Measurements from ENCODE around the gene TPT1. TPM values are rescaled to one million over a fixed set of nuclear protein-coding genes. Genes with fewer than 3 reads are reported as not detected.

TPT1 gene
- total and polyA plus RNA-seq, 2 donors (not counting 1 experiment from before 2014, with no cell fraction given) = 2,507 to 4,871 TPM

DNA sequence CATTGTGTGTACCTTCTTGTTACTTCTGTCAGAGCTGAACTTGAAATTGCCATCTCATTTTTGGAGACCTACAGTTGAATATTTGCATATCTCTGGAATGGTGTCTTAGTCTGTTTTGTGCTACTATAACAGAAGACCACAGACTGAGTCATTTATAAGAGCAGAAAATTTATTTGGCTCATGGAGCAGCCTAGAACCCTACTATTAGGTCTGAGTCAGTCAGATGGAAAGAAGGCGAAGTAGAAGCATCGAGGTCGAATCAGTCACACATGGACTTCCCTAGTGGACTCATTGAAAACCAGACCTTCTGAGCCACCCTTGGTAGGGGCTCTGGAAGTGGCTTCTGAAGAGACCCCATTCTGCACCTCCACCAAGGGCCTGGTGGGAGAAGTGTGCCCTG, 33.9 kb upstream of the TPT1 start:
- H3K36me3 ChIP-seq (replicated peaks in 1 of 2; ENCODE audit: control extremely low read depth in 1 of 2, control insufficient read depth in 1 of 2, extremely low read depth in 1 of 2, insufficient read depth in 2 of 2, low read length in 1 of 2) = peaks cover 0 to 3% of the 10 kb centered on the region in 2 experiments
- DNase-seq (no peak), ATAC-seq (ENCODE audit: low read depth) (no peak)
- H3K9me3 Mint-ChIP-seq (ENCODE audit: insufficient read depth) = no peaks in the 10 kb centered on the region
- ChIA-PET POLR2A (no interaction called here), CTCF (no interaction called here)
- WGBS (ENCODE audit: insufficient coverage) = 100% methylated on average over 3 of the region's 3 CpGs
- no peak for TF ChIP-seq EZH2 (IDR thresholded peaks at IDR 0.05; ENCODE audit: borderline replicate concordance, insufficient read depth, low read depth, low read length, poor library complexity, severe bottlenecking)
- TF ChIP-seq, protein P1, sequence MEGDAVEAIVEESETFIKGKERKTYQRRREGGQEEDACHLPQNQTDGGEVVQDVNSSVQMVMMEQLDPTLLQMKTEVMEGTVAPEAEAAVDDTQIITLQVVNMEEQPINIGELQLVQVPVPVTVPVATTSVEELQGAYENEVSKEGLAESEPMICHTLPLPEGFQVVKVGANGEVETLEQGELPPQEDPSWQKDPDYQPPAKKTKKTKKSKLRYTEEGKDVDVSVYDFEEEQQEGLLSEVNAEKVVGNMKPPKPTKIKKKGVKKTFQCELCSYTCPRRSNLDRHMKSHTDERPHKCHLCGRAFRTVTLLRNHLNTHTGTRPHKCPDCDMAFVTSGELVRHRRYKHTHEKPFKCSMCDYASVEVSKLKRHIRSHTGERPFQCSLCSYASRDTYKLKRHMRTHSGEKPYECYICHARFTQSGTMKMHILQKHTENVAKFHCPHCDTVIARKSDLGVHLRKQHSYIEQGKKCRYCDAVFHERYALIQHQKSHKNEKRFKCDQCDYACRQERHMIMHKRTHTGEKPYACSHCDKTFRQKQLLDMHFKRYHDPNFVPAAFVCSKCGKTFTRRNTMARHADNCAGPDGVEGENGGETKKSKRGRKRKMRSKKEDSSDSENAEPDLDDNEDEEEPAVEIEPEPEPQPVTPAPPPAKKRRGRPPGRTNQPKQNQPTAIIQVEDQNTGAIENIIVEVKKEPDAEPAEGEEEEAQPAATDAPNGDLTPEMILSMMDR (IDR thresholded peaks at IDR 0.05) = no peak
- H3K9me3 ChIP-seq (ENCODE audit: control extremely low read depth in 1 of 3, control insufficient read depth in 2 of 3, insufficient read depth in 1 of 3, low read length in 2 of 3) = no peaks in the 10 kb centered on the region
- H3K27me3 ChIP-seq (replicated peaks in 1 of 4; ENCODE audit: control extremely low read depth in 1 of 4, control insufficient read depth in 3 of 4, insufficient read depth in 4 of 4, low read length in 3 of 4) = no peaks in the 10 kb centered on the region
- peaks cover 9% of the 10 kb centered on the region for H3K4me1 Mint-ChIP-seq
- H3K27me3 Mint-ChIP-seq = no peaks in the 10 kb centered on the region
- H3K9ac ChIP-seq (ENCODE audit: low read length) = no peak overlapping the region
- intact Hi-C loops (cut with micrococcal nuclease) = loop anchor here (5.0 kb wide), 1 partner anchor 117 kb away; no protein-coding TSS in a partner anchor
- H3K27ac ChIP-seq (ENCODE audit: low read length in 2 of 2) = no peak overlapping the region
- no peak overlapping the region for H3K4me3 Mint-ChIP-seq
- H2AFZ ChIP-seq (ENCODE audit: insufficient read depth, low read depth, low read length, poor library complexity, severe bottlenecking) = no peak overlapping the region
- H4K20me1 ChIP-seq (ENCODE audit: control insufficient read depth, insufficient read depth, low read length, poor library complexity, severe bottlenecking) = no peaks in the 10 kb centered on the region
- H3K4me3 ChIP-seq (ENCODE audit: control extremely low read depth in 1 of 5, extremely low read depth in 1 of 5, insufficient read depth in 1 of 5, low read depth in 2 of 5, low read length in 4 of 5) = no peak overlapping the region
- H3K27ac Mint-ChIP-seq = no peak overlapping the region
- H3K79me2 ChIP-seq (ENCODE audit: control insufficient read depth, insufficient read depth, low read length) = peaks cover 4% of the 10 kb centered on the region
- H3K4me1 ChIP-seq (ENCODE audit: control insufficient read depth in 2 of 2, insufficient read depth in 2 of 2, low read length in 2 of 2) = peaks cover 6 to 8% of the 10 kb centered on the region in 2 donors
- no peak overlapping the region for H3K4me2 ChIP-seq (replicated peaks; ENCODE audit: low read depth, low read length, poor library complexity, severe bottlenecking)

GRCh38 chr13:45373162-45373547, 32.2 kb upstream of the TPT1 start:
- POLR2A ChIA-PET = no interaction called here
- H3K27ac Mint-ChIP-seq = no peak overlapping the region

More at GRCh38 chr13:45373162-45373547, 32.2 kb upstream of the TPT1 start:
- Histone ChIP-seq H3K9me3 (ENCODE audit: control extremely low read depth in 1 of 3, control insufficient read depth in 2 of 3, insufficient read depth in 1 of 3, low read length in 2 of 3) (no peaks in the 10 kb centered on the region), H3K4me3 (ENCODE audit: control extremely low read depth in 1 of 5, extremely low read depth in 1 of 5, insufficient read depth in 1 of 5, low read depth in 2 of 5, low read length in 4 of 5) (no peak overlapping the region), H3K4me1 (ENCODE audit: control insufficient read depth in 2 of 2, insufficient read depth in 2 of 2, low read length in 2 of 2) (peaks cover 6 to 10% of the 10 kb centered on the region in 2 donors), H3K79me2 (ENCODE audit: control insufficient read depth, insufficient read depth, low read length) (peaks cover 4% of the 10 kb centered on the region), H3K4me2 (replicated peaks; ENCODE audit: low read depth, low read length, poor library complexity, severe bottlenecking) (no peak overlapping the region), H2AFZ (ENCODE audit: insufficient read depth, low read depth, low read length, poor library complexity, severe bottlenecking) (no peak overlapping the region), H4K20me1 (ENCODE audit: control insufficient read depth, insufficient read depth, low read length, poor library complexity, severe bottlenecking) (no peaks in the 10 kb centered on the region), H3K27me3 (replicated peaks in 1 of 4; ENCODE audit: control extremely low read depth in 1 of 4, control insufficient read depth in 3 of 4, insufficient read depth in 4 of 4, low read length in 3 of 4) (no peaks in the 10 kb centered on the region), H3K36me3 (replicated peaks in 1 of 2; ENCODE audit: control extremely low read depth in 1 of 2, control insufficient read depth in 1 of 2, extremely low read depth in 1 of 2, insufficient read depth in 2 of 2, low read length in 1 of 2) (peaks cover 0 to 3% of the 10 kb centered on the region in 2 experiments), H3K27ac (ENCODE audit: low read length in 2 of 2) (no peak overlapping the region), H3K9ac (ENCODE audit: low read length) (no peak overlapping the region)
- Mint-ChIP-seq H3K9me3 (ENCODE audit: insufficient read depth) (no peaks in the 10 kb centered on the region), H3K4me1 (peaks cover 19% of the 10 kb centered on the region), H3K27me3 (no peaks in the 10 kb centered on the region), H3K4me3 (no peak overlapping the region)
- intact Hi-C loops (cut with micrococcal nuclease) = loop anchor here (5.0 kb wide), 1 partner anchor 119 kb away; no protein-coding TSS in a partner anchor
- no peak for DNase-seq
- CTCF ChIA-PET = interaction anchor here (1.2 to 4.7 kb wide), 4 partner anchors 15 to 137 kb away, joined by 3 to 40 read pairs (median 4); partner anchors contain the start of gene TPT1
- 86% methylated on average over 4 of the region's 5 CpGs for WGBS (ENCODE audit: insufficient coverage)
- no peak for ATAC-seq (ENCODE audit: low read depth)
- no peak for TF ChIP-seq EZH2 (IDR thresholded peaks at IDR 0.05; ENCODE audit: borderline replicate concordance, insufficient read depth, low read depth, low read length, poor library complexity, severe bottlenecking)
- TF ChIP-seq, protein P1 (IDR thresholded peaks at IDR 0.05) = no peak
